Stimulated activated CD8-positive, alpha-beta memory T cell treated with anti-CD3 and anti-CD28 coated beads, Interleukin-7, amount 100 ng/mL, for 1 hour (primary cell): ENCODE measurements around the gene GFOD2.

ENCODE experiments used
- DNase-seq, 2 donors: peaks; one replicate each; pipeline ENCODE4 v3.0.0-alpha.2; 2020; ENCODE audit warnings: low read depth in 2 of 2

GFOD2 gene

DNA sequence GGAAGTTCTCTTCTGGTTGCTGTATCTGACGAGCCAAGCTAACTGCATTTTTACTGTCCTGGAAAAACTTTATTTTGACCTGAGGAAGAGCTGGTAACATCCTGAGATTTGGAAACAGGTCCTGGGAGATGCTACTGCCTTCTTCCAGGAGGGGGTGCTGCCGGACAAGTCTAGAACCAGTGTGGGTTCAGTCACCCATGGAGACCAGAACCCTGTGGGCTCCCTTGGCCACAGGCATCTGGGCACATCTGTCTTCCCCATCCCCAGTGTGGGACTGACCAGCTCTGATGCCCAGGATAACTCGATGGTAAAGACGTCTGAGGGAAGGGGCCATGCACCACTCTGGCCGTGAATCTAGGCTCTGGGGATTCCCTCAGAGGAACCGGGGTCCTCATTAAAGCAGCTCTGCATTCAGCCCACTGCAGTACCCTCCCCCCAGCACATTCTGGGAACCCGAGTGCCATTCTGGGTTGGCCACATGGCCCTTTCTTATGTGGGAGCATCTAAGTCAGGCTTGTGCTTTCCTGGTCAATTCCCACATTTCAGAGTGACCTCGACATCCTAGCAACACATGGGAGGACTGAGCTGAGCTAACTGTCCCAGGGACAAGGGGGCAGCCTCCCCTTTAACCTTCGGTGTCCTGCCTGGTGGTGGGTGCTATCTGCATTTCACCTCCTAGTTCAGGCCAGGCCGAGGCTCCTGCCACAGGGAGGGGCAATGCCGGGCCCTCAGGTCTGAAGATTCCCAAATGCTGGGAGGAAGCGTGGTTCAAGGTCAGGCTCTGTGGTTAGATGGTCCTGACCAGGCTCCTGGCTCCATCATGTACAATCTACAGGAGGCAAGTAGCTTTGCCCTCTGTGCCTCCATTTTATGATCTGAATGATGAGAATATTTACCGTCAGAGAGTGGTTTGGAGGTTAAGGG lies 46.1 kb downstream of the GFOD2 start:
- DNase-seq, result no peak

DNA sequence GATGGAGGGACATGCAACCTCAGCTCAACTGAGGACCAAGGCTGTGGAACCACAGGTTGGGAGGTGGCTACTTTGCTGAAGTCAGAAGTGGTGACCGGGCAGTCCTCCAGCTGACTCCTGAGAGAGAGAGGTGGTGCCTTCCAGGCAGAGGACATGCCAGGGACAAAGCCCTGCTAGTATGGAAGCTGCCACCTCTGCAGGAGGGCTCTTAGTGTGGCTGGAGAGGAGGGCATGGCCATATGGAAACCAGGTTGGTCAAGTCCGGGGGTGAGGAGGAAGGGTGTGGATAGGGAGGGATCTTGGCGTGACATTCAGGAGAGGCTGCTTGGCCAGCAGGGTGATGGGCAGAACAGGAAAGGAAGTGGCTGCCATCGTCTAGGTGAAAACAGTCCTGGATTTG lies 46.8 kb downstream of the GFOD2 start:
- DNase-seq, result no peak

DNA sequence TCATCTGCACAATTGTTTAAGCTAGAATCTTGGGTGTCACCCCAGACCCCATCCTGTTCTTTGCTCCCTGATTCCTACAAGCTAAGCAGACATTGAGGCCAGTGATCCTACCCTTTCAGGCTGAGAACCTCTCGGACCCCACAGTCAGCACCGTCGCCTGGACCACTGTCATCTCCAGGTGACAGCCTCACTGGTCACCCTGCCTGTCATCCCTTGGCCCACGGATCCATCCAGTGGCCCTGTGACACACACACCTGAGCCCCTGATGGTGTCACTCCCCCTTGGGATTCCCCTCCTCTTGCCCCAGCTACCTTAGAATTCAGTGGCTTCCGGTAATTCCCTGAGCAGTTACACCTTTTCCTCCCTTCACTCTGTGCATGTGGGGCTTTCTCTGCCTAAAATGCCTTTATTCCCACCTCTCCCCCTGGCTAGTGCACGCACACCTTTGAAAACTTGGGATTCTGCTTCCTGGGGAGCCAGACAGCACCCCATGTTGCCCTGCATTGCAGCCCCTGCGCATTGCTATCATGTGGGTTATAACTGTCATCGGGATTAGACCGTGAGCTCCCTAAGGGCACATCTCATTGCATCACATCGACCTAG lies 49.5 kb downstream of the GFOD2 start:
- no peak for DNase-seq

DNA sequence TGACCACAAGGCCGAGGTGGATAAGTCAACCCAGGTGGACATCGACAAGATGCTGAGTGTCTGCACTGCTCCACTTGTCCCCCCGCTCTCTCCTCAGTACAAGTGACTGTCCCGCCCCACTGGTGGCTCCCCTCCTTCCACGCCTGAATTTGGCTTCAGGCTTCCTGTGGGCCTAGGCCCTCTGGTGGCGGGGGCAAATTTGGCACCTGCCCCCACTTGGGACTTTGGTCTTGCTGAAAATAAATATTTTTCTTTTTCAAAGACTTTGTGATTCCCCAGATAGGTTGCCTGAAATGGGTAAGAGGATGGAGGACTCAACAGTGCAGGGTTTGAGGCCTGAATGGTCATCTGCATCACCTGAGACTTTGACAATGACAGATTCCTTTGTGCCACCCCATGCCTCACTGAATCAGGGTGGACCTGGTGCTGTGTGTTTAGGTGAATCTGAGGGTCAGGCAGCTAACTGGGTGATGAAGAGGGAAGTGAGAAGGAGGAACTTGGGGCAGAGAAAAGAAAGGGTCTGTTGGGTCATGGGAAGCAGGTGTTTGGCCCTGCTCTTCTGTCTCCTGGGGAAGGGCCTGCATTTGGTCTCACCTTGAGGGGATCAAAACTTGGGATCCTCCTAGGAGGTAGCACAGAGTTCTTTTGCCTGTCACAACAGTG lies 50.5 kb downstream of the GFOD2 start:
- no peak for DNase-seq

DNA sequence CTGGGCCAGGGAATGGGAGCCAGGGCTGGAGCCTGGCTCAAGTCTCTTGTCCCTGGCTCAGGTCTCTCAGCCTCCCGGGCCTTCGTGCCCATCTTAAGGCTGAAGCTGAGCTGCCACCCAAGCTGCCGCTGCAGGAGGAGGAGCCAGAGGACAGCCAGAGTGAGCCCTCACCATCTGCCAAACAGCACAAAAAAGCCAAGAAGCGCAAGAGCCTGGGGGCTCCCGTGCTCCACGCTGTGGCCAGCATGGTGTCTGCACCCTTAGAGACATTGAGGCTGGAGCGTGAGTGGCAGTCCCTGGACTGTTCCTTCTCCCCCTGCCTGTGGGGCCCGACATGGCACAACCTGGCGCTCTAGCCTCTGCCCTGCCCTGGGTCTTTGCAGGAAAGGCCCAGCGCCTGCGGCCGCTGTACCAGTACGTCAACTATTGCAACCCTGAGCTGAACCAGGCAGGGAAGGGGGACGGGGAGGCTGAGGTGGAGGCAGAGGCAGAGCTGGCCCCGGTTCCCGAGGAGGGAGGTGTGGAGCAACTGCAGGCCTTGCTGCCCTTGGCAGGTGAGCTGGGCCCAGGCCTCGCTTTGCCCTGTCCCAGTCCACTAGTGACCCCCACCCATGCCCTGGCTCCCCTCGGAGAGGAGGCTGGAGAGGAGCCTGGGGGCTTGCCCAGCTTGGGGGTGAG lies 51.2 kb downstream of the GFOD2 start:
- DNase-seq, result peak; percentile 53 to 58

DNA sequence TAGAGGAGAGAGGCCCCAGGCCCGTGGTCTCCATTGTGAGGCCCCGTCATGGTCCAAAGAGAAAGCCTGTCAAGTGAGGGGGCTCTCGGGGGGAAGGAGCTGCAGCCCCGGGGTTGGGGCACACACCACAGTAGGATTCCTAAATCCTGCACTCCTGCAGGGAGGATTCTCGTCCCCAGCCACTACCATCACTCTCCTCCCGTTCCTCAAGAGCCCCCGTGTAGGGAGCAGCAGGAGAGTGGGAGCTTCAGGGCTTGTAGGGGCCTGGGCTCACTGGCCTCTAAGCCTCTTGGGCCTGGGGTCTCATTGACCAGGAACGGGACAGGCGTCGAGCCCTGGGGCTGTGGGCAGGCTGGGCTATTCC lies 51.7 kb downstream of the GFOD2 start:
- no peak for DNase-seq

DNA sequence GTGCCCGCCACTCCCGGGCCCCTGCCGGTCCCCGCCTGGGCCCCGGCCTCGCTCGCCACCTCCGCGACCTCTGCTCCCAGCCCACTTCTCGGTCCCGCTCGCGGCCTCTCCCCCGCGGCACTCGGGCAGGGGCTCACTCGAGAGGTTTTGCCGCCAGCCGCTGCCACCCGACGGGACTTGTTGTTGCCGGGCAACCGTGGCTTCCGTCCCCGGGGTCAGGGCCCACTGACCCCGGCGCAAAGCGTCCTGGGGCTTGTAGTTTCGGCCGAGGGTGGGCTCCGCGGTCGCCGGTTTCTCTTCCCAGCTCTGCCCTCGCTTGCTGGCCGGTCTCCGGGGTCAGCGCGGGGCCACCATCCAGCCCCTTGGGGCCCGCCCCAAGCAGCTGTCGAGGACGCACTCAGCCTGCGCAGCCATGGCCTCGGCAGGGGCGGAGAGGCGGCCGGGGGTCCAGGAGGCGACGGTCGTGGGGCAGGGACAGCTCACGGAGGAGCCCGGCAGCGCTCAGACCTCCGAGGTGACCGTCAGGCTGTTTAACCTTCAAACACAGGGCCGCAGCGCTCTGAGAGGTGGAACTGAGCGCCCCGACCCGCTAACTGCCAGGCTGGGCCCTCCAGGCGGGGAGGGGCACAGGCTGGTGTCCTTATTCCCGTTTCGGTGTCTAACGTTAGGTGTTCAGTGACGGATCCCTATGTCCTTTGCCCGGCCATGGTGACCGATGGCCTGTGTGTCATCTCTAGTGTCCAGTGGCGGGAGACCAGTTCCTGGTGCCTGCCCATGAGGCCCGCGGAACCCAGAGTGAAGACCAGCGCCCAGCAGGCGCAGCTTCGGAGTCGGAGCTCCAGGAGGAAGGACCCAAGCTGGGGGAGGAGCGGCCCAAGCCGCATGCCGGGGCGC lies 52.3 kb downstream of the GFOD2 start, which contains the start of the genes C16orf86 and ENKD1:
Gene C16orf86 (plus strand): TSS at position 256 of the 894 bp plus-strand sequence. CDS start 157 bp downstream, at position 413.
Gene ENKD1 (minus strand): TSS at position 192 of the 894 bp plus-strand sequence. CDS start 308 bp downstream, outside the sequence.
- DNase-seq, result peak; percentile 60 to 62

DNA sequence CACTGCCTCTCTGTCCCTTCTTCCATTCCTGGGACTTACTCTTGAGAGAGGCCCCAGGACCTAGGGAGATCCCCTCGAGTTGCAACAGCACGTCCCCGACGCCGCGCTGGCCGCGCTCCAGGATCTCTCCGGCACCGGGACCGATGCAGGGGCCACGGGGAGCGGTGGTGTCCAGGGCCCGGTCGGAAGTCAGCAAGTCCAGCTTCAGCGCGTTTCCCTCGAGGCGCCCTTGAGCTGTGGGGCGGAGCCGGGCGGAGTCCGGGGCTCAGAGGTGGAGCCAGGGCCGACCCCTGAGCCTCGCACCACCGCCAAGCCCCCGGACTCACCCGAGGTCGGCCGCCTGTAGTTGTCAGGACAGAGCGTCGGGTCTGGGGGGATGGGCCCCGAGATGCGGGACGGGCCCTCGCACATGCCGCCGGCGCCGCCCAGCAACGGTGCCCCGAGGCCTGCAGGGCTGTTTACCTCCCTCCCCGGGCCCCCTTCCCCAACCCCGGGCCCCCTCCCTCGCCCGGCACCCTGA lies 53.0 kb downstream of the GFOD2 start:
- no peak for DNase-seq

DNA sequence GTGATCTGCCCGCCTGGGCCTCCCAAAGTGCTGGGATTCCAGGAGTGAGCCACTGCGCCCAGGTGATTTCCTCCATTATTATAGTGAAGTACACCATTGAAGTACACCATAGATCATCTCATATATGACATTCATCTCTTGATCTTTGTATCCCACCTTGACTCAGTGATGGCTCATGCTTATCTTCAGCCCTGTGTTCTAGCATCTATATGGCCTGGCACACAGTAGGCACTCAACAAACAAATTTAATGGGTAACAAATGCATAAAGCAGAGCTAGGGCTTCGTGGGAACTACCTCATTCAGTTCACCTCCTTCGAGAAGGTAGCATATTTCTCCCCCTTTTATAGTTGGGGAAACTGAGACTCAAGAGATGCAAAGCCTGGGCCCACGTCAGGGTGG lies 53.5 kb downstream of the GFOD2 start:
- no peak for DNase-seq

DNA sequence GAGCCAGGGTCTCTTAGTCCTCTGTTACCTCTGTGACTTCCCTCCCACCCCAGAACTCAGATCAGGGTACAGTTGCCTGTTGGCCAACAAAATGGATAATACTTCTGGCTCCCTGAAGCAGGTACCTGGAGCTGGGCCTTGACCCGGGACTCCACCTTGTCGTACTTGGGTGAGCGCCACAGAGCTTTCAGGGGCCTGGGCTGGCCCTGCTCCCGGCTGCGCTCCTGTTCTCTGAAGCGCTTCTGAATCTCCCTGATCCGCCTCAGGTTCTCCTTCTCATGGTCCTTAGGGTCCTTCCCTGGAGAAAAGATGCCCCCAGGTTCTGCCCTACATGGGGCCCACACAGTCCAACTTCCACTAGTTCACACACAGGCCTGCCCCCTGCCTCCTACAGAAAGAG lies 54.2 kb downstream of the GFOD2 start:
- DNase-seq, result no peak

DNA sequence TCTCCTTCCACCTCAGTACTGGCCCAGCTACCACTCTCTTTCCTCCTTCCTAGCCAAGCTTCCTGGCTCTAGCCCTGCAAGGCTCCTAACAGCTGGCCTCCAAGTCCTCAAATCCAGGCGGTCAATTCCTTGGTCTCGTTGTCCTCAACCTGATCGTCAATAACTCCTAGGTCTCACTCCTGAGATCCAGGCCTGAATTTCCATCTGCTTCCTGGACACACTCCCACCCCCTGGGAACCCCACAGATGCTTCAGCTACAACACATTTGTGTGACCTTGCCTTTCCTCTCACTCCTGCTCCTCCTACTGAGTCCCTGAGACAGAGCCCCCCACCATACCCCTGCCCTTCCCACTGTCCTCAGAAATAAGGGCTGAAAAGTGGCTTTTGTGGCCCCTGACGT lies 54.9 kb downstream of the GFOD2 start:
- no peak for DNase-seq

DNA sequence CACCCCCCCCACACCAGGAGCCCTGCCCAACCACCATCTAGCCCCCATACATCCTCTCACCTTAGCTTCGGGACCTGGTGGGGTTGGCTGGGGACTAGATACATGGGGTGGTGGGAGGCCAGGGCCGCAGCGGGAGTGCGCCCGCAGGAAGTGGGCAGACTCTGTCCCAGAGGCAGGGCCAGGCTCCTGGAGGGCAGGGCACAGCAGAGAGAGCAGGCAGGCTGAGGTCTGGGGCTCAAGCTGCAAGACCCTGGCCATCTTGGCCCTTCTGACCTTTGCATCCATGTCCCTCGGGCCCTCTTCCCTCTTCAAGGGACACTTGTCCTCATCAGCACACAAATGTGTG lies 55.3 kb downstream of the GFOD2 start:
- no peak for DNase-seq

DNA sequence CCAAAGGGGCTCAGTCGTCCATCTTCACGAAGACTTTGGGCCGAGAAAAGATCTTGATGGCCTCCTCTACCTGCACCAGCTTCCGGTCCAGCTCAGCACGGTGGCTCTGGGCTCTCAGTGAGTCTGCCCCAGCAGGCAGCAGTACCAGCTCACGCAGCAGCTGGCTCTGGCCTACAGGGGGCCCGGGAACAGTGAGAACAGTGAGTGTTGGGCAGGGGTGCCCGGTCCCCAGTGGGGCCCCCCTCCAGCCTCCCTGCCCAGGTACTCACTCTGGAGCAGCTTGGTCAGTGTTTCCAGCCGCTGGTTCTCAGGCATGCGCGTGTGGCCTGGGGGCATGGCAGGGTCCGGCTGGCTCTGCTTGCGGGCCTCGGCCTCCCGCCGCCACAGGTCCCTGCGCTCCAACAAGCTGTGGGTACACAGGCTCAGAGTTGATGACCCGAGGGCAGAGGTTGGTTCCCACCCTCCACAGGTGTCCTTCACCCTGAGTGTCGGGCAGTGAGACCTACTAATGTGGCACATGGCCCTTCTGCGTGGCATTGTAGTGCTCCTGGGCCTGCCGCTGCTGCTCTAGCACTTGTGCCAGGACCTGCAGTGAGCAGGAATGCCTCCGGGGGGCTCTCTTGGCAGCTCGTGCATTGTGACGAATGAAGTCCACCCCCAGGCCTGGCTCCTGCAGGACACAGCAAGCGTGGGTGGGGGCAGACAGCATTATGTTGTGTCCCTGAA lies 55.8 kb downstream of the GFOD2 start:
- DNase-seq, result no peak

DNA sequence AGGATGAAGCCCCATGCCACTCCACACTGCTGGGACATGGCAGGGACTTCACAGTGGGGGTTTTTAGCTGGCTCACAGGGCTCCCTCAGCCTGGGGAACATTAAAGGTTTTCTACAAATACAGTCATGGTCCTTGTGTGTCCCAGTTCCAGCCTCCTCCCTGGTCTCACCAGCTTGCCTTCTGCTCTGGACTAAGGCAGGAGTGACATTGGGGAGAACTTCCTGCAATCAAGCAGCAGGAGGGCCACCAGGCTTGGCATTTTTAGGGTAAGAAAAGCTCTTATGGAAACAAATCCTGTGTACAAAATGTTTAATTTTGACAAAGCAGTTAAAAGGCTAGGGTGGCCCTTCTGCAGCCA lies 56.5 kb downstream of the GFOD2 start:
- no peak for DNase-seq

DNA sequence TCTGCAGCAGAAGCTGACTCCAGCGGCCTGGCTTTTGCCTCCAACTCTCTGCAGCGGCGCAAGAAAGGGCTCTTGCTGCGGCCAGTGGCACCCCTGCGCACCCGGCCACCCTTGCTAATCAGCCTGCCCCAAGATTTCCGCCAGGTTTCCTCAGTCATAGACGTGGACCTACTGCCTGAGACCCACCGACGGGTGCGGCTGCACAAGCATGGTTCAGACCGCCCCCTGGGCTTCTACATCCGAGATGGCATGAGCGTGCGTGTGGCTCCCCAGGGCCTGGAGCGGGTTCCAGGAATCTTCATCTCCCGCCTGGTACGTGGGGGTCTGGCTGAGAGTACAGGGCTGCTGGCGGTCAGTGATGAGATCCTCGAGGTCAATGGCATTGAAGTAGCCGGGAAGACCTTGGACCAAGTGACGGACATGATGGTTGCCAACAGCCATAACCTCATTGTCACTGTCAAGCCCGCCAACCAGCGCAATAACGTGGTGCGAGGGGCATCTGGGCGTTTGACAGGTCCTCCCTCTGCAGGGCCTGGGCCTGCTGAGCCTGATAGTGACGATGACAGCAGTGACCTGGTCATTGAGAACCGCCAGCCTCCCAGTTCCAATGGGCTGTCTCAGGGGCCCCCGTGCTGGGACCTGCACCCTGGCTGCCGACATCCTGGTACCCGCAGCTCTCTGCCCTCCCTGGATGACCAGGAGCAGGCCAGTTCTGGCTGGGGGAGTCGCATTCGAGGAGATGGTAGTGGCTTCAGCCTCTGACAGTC lies 57.0 kb downstream of the GFOD2 start:
- DNase-seq, result no peak

DNA sequence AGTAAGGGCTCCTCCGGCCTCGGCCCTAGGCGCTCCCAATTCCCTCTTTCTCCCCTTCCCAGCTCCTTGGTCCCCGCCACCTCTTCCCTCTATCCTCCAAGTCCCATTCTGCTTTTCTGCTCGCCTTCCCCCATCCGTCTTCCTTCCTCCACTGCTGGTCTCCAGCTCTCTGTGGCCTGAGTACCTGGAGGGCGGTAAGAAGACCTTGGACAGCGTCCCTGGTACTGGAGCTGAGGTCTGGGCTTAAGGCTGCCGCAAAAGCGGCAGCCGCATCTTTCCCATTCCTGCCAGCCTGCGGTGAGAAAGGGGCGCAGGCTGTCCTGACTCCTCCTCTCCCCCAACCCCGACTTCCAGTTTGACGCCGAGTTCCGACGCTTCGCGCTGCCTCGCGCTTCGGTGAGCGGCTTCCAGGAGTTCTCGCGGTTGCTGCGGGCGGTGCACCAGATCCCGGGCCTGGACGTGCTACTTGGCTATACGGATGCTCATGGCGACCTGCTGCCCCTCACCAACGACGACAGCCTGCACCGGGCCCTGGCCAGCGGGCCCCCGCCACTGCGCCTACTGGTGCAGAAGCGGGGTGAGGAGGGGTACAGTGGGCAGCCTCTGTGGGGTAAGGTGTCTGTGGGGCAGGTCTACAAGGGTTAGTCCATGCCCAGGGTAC lies 57.9 kb downstream of the GFOD2 start:
- no peak for DNase-seq

DNA sequence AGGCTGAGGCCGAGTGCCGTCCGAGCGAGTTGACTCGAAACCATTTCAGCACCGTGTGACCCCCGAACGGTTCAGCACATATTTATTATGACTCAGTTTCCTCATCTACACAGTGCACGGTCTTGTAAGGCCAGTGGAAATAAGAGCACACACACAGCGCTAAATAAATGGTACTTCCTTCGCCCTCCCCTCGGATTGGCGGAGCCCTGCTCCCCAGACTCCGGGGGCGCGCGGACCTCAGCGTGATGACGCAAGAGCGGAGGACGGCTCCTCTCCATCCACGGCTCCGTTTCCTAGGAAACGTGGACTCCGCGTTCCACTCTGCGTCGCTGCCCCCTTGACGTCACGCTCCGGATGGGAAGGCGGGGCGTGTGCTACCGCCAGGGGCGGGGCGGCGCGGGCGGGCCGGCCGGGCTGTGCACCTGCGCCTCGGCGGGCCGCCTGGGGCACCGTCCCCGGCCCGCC lies 58.5 kb downstream of the GFOD2 start, which contains the start of gene PARD6A:
Gene PARD6A (plus strand): TSS at position 397 of the 465 bp plus-strand sequence. CDS start 79 bp downstream, outside the sequence.
- peak; percentile 82 to 85 for DNase-seq

DNA sequence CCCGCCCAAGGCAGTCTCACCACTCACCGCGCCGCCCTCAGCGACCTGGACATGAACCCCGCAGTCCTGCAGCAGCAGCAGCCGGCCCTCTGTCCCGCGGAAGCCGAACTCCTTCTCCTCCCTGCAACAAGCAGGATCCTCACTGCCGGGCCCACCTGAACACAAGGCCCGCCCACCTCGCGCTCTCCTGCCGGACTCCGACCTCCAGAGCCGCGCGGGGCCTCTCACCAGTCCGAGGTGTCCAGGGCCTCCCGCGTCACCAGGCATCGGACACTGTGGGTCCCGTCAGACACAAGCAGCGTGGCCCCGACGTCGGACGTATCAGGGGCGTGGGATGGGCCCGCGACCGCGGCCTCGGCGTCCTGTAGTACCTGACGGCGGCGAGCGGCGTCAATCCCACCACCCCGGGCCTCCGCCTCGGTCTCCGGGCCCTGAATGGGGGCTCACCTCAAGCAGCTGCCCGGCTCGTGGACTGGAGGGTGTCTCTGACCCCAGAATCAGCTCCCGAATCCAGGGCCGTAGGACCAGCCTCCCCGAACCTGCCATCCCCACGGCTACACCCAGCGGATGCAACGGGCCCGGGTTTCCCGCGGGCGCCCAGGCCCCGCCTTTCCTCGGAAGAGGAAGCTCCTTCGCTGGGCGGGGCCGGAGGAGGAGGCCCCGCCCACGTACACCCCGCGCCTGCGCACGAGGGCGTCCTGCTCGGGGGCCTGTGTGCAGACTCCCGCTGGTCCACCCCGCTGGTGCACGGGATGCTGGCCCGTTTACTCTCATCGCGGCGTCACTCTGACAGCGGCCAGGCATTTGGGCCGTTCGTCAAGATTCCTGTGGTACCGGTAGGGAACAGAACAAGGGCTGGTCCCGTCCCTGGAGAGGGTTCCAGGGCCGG lies 59.2 kb downstream of the GFOD2 start, which contains the start of gene ACD:
Gene ACD (minus strand): TSS at position 586 of the 889 bp plus-strand sequence. CDS start 40 bp downstream, at position 546.
- DNase-seq, result peak; percentile 83 to 85
